BE2C (cell line): ENCODE results near the gene OSBP.

Experiments
- DNase-seq: peaks from one replicate; pipeline ENCODE4 v3.0.0-alpha.2; 2020
- H3K27me3 ChIP-seq: fragments of 250-450 bp; sonication (Bioruptor Pico); 2 replicates; pipeline ENCODE4 v1.5.1; 2020; ENCODE audit warnings: mild to moderate bottlenecking
- H3K36me3 ChIP-seq: fragments of 250-450 bp; sonication (Bioruptor Pico); 2 replicates; pipeline ENCODE4 v1.5.1; 2020; ENCODE audit warnings: mild to moderate bottlenecking
- H3K4me1 ChIP-seq: fragments of 250-450 bp; sonication (Bioruptor Pico); 2 replicates; pipeline ENCODE4 v1.5.1; 2020
- H3K4me3 ChIP-seq: 2 replicates; pipeline ENCODE4 v1.5.1; 2011; ENCODE audit warnings: low read depth, low read length
- H3K9me3 ChIP-seq: fragments of 250-450 bp; sonication (Bioruptor Pico); 2 replicates; pipeline ENCODE4 v1.5.1; 2020
- CTCF ChIP-seq: IDR thresholded peaks from 2 replicates; pipeline ENCODE4 v1.5.1; 2012; ENCODE audit warnings: mild to moderate bottlenecking, low read depth, low read length

Gene OSBP

DNA sequence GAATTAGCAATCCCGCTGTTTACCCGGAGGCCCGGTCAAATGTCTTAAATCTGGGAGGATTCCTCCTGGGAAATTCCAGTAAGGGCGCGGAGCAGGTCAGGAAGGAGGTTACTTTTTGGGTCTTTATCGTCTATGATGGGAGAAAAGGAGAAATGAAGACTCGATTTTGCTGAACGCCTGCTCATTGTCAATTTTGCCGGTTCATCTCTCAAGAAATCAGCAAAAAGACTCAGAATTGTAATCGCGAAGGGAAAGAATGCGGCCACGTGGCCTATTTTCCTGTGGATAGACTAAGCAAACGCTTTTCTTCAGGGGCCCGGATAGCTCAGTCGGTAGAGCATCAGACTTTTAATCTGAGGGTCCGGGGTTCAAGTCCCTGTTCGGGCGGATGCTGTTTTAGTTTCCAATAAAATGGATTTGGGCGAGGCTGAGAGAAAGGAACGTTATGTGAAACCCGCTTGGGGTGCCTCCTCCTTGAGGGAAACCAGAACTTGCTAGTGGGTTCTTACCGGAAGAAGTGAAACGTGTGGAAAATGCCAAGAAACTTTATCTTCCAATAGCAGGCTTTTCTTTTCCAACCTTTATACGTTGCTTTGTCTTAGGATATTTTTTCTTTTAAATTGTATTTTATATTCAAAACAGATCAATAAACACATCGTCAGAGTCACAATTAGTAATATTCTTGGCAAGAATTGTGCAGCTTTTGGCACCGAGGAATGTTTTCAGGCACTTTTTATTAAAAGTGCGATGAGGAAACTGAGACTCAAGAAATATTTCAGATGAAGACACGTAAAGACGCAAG is 59.3 kb downstream of the OSBP start:
- Histone ChIP-seq H3K4me1 (no peaks in the 10 kb centered on the region), H3K9me3 (no peaks in the 10 kb centered on the region)
- DNase-seq: peak; percentile 63

DNA sequence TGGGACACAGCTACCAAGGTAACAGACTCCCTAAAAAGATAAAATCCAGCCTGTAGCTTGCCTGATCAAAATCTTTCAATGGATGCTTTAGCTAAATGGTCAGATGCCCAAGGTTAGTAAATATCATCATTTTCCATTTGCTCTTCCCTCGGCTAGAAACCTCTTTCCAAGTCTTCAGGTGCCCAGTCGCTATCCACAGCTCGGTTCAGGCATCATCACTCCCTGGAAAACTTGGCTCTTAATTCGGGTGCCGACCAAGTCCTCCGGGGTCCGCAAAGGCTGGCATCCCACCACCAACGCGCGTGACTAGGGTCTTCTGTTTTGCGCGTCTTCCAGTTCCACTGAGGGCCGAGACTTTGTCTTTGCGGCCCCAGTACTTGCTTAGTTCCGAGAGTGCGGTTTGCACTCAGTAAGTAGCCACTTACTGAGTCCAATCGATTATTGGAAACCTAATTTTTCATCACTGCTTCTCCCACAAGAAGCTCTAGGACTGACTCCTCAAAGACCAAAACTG is 59.9 kb downstream of the OSBP start:
- DNase-seq: no peak
- H3K27me3 ChIP-seq: no peaks in the 10 kb centered on the region

More for the DNA sequence above, 59.3 kb downstream of the OSBP start:
- TF ChIP-seq CTCF: no peak
- H3K36me3 ChIP-seq: no peaks in the 10 kb centered on the region
- peak overlapping the region; percentile 86 for H3K4me3 ChIP-seq
- H3K27me3 ChIP-seq: no peaks in the 10 kb centered on the region

DNA sequence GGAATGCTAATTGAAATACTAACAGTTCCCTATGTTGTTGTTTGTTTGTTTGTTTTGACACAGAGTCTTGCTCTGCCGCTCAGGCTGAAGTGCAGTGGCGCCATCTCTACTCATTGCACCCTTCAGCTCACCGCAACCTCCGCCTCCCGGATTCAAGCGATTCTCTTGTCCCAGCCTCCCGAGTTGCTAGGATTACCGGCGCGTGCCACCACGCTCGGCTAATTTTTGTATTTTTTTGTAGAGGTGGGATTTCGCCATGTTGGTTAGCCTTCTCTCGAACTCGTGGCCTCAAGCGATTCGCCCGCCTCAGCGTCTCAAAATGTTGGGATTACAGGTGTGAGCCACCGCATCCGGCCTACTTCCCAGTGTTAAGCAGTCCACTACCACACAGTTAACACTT is 62.3 kb downstream of the OSBP start:
- Histone ChIP-seq H3K36me3 (no peaks in the 10 kb centered on the region), H3K27me3 (no peaks in the 10 kb centered on the region), H3K4me3 (no peak overlapping the region), H3K4me1 (no peaks in the 10 kb centered on the region), H3K9me3 (no peaks in the 10 kb centered on the region)
- no peak for DNase-seq
- TF ChIP-seq CTCF: no peak

More for the DNA sequence above, 59.9 kb downstream of the OSBP start:
- no peak for TF ChIP-seq CTCF
- Histone ChIP-seq H3K36me3 (no peaks in the 10 kb centered on the region), H3K4me1 (no peaks in the 10 kb centered on the region), H3K4me3 (peak overlapping the region; percentile 86), H3K9me3 (no peaks in the 10 kb centered on the region)

GRCh38 chr11:59552844-59553243 is 62.7 kb downstream of the OSBP start:
- TF ChIP-seq CTCF: no peak
- no peaks in the 10 kb centered on the region for H3K4me1 ChIP-seq

GRCh38 chr11:59551659-59552521 is 63.7 kb downstream of the OSBP start:
- H3K27me3 ChIP-seq: no peaks in the 10 kb centered on the region
- TF ChIP-seq CTCF: no peak
- no peaks in the 10 kb centered on the region for H3K4me1 ChIP-seq
- peak; percentile 49 for DNase-seq
- no peaks in the 10 kb centered on the region for H3K9me3 ChIP-seq
- H3K4me3 ChIP-seq: peak overlapping the region; percentile 64
- no peaks in the 10 kb centered on the region for H3K36me3 ChIP-seq

More at GRCh38 chr11:59552844-59553243, 62.7 kb downstream of the OSBP start:
- H3K9me3 ChIP-seq: no peaks in the 10 kb centered on the region
- DNase-seq: no peak
- no peaks in the 10 kb centered on the region for H3K27me3 ChIP-seq
- peak overlapping the region; percentile 64; the same call in 1 of the 2 replicates for H3K4me3 ChIP-seq
- no peaks in the 10 kb centered on the region for H3K36me3 ChIP-seq
